GM23338 (cell line): ENCODE measurements around the gene DDB1. TPM values are rescaled to one million over a fixed set of nuclear protein-coding genes. Genes with fewer than 3 reads are reported as not detected.

Experiments
- ATAC-seq: fragments of 200-7000 bp; cut with Tn5 transposase; 3 replicates; pipeline ENCODE4 v1.9.1; 2020
- DNase-seq: peaks from one replicate; pipeline ENCODE4 v3.0.0-alpha.2; 2015; ENCODE audit warnings: low spot score
- H2AFZ ChIP-seq: fragments of 200-600 bp; sonication (generic); 2 replicates; pipeline ENCODE4 v1.8.0; 2016; ENCODE audit warnings: antibody characterized with exemption, mild to moderate bottlenecking, moderate library complexity
- H3F3A ChIP-seq: fragments of 200-600 bp; sonication (generic); replicated peaks from 2 replicates; pipeline ENCODE4 v1.8.0; 2017; ENCODE audit warnings: antibody characterized with exemption, mixed run types, low read depth
- H3K27ac ChIP-seq: fragments of 200-600 bp; sonication (generic); 2 replicates; pipeline ENCODE4 v1.6.1; 2016; ENCODE audit warnings: low read depth
- H3K27me3 ChIP-seq: fragments of 200-600 bp; sonication (generic); 2 replicates; pipeline ENCODE4 v1.8.0; 2016; ENCODE audit warnings: mild to moderate bottlenecking, mixed run types, moderate library complexity; ENCODE audit not compliant: insufficient read depth
- H3K36me3 ChIP-seq: fragments of 200-600 bp; sonication (generic); 2 replicates; pipeline ENCODE4 v1.8.0; 2016; ENCODE audit warnings: mild to moderate bottlenecking; ENCODE audit not compliant: insufficient read depth
- H3K4me1 ChIP-seq: fragments of 200-600 bp; sonication (generic); 2 replicates; pipeline ENCODE4 v1.8.0; 2016; ENCODE audit warnings: mild to moderate bottlenecking, moderate library complexity; ENCODE audit not compliant: insufficient read depth
- H3K4me2 ChIP-seq: fragments of 200-600 bp; sonication (generic); 2 replicates; pipeline ENCODE4 v1.7.1; 2017; ENCODE audit warnings: mixed run types
- H3K4me3 ChIP-seq: fragments of 200-600 bp; sonication (generic); 2 replicates; pipeline ENCODE4 v1.6.1; 2016; ENCODE audit warnings: mixed run types
- H3K79me2 ChIP-seq: fragments of 200-600 bp; sonication (generic); replicated peaks from 2 replicates; pipeline ENCODE4 v1.8.0; 2017; ENCODE audit warnings: mild to moderate bottlenecking; ENCODE audit not compliant: insufficient read depth
- H3K9me2 ChIP-seq: fragments of 200-600 bp; sonication (generic); 2 replicates; pipeline ENCODE4 v1.8.0; 2017; ENCODE audit not compliant: insufficient read depth
- H4K20me1 ChIP-seq: fragments of 200-600 bp; sonication (generic); replicated peaks from 2 replicates; pipeline ENCODE4 v1.8.0; 2017; ENCODE audit warnings: mild to moderate bottlenecking; ENCODE audit not compliant: insufficient read depth
- H3K27ac Mint-ChIP-seq: 2 replicates; pipeline ENCODE4 v1.8.0; 2020; ENCODE audit warnings: inconsistent platforms, mild to moderate bottlenecking, moderate library complexity, mixed read lengths
- H3K27me3 Mint-ChIP-seq: 3 replicates; pipeline ENCODE4 v1.8.0; 2022; ENCODE audit warnings: low read depth, mild to moderate bottlenecking, moderate library complexity, mixed read lengths, inconsistent platforms; ENCODE audit not compliant: insufficient read depth, poor library complexity
- H3K36me3 Mint-ChIP-seq: 3 replicates; pipeline ENCODE4 v1.8.0; 2021; ENCODE audit warnings: low read depth, mild to moderate bottlenecking, inconsistent platforms, moderate library complexity, mixed read lengths
- H3K4me1 Mint-ChIP-seq: 3 replicates; pipeline ENCODE4 v1.8.0; 2020; ENCODE audit warnings: mild to moderate bottlenecking, inconsistent platforms, mixed read lengths
- H3K4me3 Mint-ChIP-seq: 3 replicates; pipeline ENCODE4 v1.8.0; 2021; ENCODE audit warnings: moderate library complexity, mild to moderate bottlenecking, inconsistent platforms, mixed read lengths
- H3K9me3 Mint-ChIP-seq: 3 replicates; pipeline ENCODE4 v1.8.0; 2020; ENCODE audit warnings: moderate library complexity, mild to moderate bottlenecking, inconsistent platforms, mixed read lengths
- CTCF ChIP-seq, 2 experiments: fragments of 200-600 bp in 1 of 2; sonication (generic) in 1 of 2; conservative IDR thresholded peaks; 2 replicates each; pipeline versions ENCODE4 v1.5.1 to v1.6.1; 2016 to 2017; ENCODE audit warnings: antibody characterized with exemption in 2 of 2, low read depth in 2 of 2, mild to moderate bottlenecking in 2 of 2, moderate library complexity in 1 of 2
- ETS1 ChIP-seq: IDR thresholded peaks from 2 replicates; pipeline ENCODE4 v1.6.1; 2016; ENCODE audit warnings: antibody characterized with exemption
- EZH2phosphoT487 ChIP-seq: fragments of 200-600 bp; sonication (generic); IDR thresholded peaks from one replicate; pipeline ENCODE4 v1.8.1; 2018; ENCODE audit warnings: antibody characterized with exemption; ENCODE audit not compliant: unreplicated experiment
- JUNB ChIP-seq: IDR thresholded peaks from one replicate; pipeline ENCODE4 v1.6.1; 2016; ENCODE audit warnings: antibody characterized with exemption; ENCODE audit not compliant: unreplicated experiment
- NANOG ChIP-seq: IDR thresholded peaks from 2 replicates; pipeline ENCODE4 v1.6.1; 2016; ENCODE audit warnings: antibody characterized with exemption, borderline replicate concordance
- ZNF331 ChIP-seq: fragments of 250-450 bp; sonication (Bioruptor Pico); IDR thresholded peaks from 2 replicates; pipeline ENCODE4 v1.5.0; 2020; ENCODE audit warnings: low read depth, mild to moderate bottlenecking, moderate library complexity
- ZNF462 ChIP-seq: fragments of 250-450 bp; sonication (Bioruptor Pico); IDR thresholded peaks from 2 replicates; pipeline ENCODE4 v1.5.0; 2020; ENCODE audit warnings: mild to moderate bottlenecking, moderate library complexity
- polyA plus RNA-seq: library from polyadenylated mRNA; unstranded; fragments of >200 nt; fragmentation: Nextera tagmentation; extraction: Ambion mirVana; gene quantifications from 2 replicates; pipeline ENCODE4 v1.2.1, GENCODE V29; 2016
- total RNA-seq: library from RNA; depleted of rRNA; stranded (reverse); fragments of >200 nt; shearing (Covaris generic); gene quantifications from 2 replicates; pipeline ENCODE4 v1.2.3, GENCODE V29; 2014

Gene DDB1
- total and polyA plus RNA-seq, 2 experiments from 2014 or later = 102 to 282 TPM

GRCh38 chr11:61375761-61376108 is 42.8 kb upstream of the DDB1 start:
- no peaks in the 10 kb centered on the region for H3K4me1 Mint-ChIP-seq
- no peak for TF ChIP-seq NANOG
- no peak for TF ChIP-seq EZH2phosphoT487
- Histone ChIP-seq H3K27ac (no peak overlapping the region), H3K79me2 (no peaks in the 10 kb centered on the region), H3K9me2 (0 out of 2 replicates have a peak, but pooled peaks cover 3% of the 10 kb centered on the region), H3K27me3 (no peaks in the 10 kb centered on the region), H3K36me3 (peaks cover 25% of the 10 kb centered on the region; the same call in 1 of the 2 replicates), H4K20me1 (no peaks in the 10 kb centered on the region), H3K4me1 (no peaks in the 10 kb centered on the region), H3K4me2 (no peak overlapping the region), H3F3A (0 out of 2 replicates have a peak, but pooled peaks cover 3% of the 10 kb centered on the region), H3K4me3 (no peak overlapping the region), H2AFZ (no peak overlapping the region)
- H3K27ac Mint-ChIP-seq = no peak overlapping the region
- H3K4me3 Mint-ChIP-seq = no peak overlapping the region
- DNase-seq = no peak
- H3K9me3 Mint-ChIP-seq = peaks cover 41% of the 10 kb centered on the region
- no peak for ATAC-seq
- peaks cover 3% of the 10 kb centered on the region for H3K27me3 Mint-ChIP-seq
- peaks cover 62% of the 10 kb centered on the region for H3K36me3 Mint-ChIP-seq

GRCh38 chr11:61372659-61373420 is 39.9 kb upstream of the DDB1 start:
- Histone ChIP-seq H3K9me2 (0 out of 2 replicates have a peak, but pooled peaks cover 3% of the 10 kb centered on the region), H4K20me1 (peaks cover under 1% of the 10 kb centered on the region; the same call in 1 of the 2 replicates), H3K4me1 (no peaks in the 10 kb centered on the region), H3K4me3 (no peak overlapping the region), H2AFZ (no peak overlapping the region), H3K27me3 (no peaks in the 10 kb centered on the region), H3F3A (0 out of 2 replicates have a peak, but pooled peaks cover 3% of the 10 kb centered on the region), H3K79me2 (no peaks in the 10 kb centered on the region), H3K36me3 (peaks cover 38% of the 10 kb centered on the region), H3K4me2 (no peak overlapping the region), H3K27ac (no peak overlapping the region)
- no peaks in the 10 kb centered on the region for H3K4me1 Mint-ChIP-seq
- ATAC-seq (no peak), DNase-seq (peak; percentile 11)
- peaks cover 5% of the 10 kb centered on the region for H3K27me3 Mint-ChIP-seq
- TF ChIP-seq ETS1 (no peak), JUNB (no peak), NANOG (no peak), ZNF462 (CRISPR knock-in tag) (no peak), ZNF331 (CRISPR knock-in tag) (no peak), CTCF (conservative IDR thresholded peaks at IDR 0.05; ENCODE audit: low read depth in 2 of 2) (no peak)
- H3K9me3 Mint-ChIP-seq = peaks cover 48% of the 10 kb centered on the region
- no peak overlapping the region for H3K4me3 Mint-ChIP-seq
- H3K27ac Mint-ChIP-seq = no peak overlapping the region
- peaks cover 91% of the 10 kb centered on the region for H3K36me3 Mint-ChIP-seq
